GM10266 (cell line): Measurements from ENCODE around the gene TCN2.

ENCODE experiments used
- DNase-seq: peaks from one replicate; pipeline ENCODE4 v3.0.0; 2012; ENCODE audit errors: extremely low spot score
- TF ChIP-seq, protein P1 (sequence below): IDR thresholded peaks from 2 replicates; pipeline ENCODE4 v1.5.1; 2012; ENCODE audit warnings: mild to moderate bottlenecking, low read depth; ENCODE audit not compliant: control insufficient read depth, insufficient read depth; ENCODE audit errors: missing control alignments

Gene TCN2

DNA sequence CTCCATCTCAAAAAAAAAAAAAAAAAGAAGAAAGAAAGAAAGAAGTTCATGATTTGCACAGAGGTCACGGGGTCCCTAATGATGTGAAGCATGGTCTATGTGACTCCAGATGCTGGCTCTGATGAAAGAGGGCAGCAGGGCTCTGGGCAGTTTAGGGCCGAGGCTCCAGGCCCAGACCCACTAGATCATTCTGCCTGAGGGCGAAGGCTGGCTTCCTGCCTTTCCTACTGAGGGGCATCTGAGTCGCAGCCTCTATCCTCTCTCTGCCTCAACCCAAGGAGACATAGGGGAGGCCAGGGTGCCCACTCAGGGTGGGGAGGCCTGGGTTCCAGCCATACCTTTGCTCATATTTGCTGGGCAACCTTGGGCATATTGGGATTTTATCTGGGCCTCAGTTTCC is 33.4 kb downstream of the TCN2 start:
- TF ChIP-seq, protein P1, sequence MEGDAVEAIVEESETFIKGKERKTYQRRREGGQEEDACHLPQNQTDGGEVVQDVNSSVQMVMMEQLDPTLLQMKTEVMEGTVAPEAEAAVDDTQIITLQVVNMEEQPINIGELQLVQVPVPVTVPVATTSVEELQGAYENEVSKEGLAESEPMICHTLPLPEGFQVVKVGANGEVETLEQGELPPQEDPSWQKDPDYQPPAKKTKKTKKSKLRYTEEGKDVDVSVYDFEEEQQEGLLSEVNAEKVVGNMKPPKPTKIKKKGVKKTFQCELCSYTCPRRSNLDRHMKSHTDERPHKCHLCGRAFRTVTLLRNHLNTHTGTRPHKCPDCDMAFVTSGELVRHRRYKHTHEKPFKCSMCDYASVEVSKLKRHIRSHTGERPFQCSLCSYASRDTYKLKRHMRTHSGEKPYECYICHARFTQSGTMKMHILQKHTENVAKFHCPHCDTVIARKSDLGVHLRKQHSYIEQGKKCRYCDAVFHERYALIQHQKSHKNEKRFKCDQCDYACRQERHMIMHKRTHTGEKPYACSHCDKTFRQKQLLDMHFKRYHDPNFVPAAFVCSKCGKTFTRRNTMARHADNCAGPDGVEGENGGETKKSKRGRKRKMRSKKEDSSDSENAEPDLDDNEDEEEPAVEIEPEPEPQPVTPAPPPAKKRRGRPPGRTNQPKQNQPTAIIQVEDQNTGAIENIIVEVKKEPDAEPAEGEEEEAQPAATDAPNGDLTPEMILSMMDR: no peak

DNA sequence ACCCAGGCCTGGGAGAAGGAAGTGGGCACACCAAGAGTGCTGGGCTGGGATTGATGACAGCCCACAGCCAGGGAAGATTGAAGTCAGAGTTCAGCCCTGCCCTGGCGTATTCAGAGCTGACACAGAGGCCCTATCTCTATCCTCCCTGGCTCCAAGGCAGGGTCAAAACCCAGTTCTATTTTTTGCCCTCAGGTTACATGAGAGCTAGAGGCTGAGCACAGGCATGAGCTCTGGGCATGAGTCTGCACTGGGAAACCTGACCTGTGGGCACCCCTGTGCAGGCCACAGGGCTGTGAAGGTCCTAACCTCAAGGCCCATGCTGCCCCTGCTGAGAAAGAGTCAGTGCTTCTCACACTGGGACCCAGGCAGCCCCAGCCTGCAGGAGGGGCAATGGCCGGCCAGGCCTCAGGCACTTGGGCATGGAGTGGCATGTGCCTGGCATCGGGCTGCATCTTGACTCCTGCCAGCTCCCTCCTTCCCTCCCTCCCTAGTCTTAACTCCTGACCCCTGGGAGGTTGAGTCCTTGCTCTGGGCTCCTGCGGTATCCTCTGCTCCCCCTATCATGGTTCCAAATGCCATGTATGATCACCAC is 34.0 kb downstream of the TCN2 start:
- TF ChIP-seq, protein P1: no peak
- peak; percentile 8 for DNase-seq

More for the DNA sequence above, 33.4 kb downstream of the TCN2 start:
- peak; percentile 8 for DNase-seq

GRCh38 chr22:30643055-30643875 is 36.3 kb downstream of the TCN2 start:
- DNase-seq: no peak
- TF ChIP-seq, protein P1: no peak

- TF ChIP-seq, protein P1: no peak
- no peak for DNase-seq
These were observed 39.7 kb downstream of the TCN2 start for GRCh38 chr22:30646518-30647160.

- DNase-seq: no peak
- TF ChIP-seq, protein P1: no peak
These were observed 40.6 kb downstream of the TCN2 start for GRCh38 chr22:30647536-30647935.

DNA sequence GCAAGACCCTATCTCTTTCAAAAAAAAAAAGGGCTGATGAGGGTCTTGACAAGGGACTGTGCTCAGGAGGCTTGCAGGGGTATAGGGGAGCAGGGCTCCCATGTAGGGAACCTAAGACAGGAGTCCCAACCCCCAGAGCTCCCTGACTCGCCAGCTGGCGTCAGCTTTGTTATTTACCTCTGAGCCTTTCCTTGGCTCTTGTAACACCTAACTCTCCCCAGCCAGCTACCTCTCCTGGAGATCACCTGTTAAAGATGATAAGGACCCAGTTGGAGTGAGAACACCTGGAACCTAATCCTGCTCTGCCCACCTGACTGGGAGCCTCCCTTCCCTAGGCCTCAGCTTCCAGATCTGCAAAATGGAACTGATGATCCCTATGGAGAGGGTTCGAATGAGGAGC is 41.9 kb downstream of the TCN2 start:
- TF ChIP-seq, protein P1: no peak
- no peak for DNase-seq

- DNase-seq: peak; percentile 79
- TF ChIP-seq, protein P1: no peak
These were observed 42.5 kb downstream of the TCN2 start for GRCh38 chr22:30649430-30650007.
